Right lobe of liver (tissue), 4 donors: ENCODE measurements around the gene RPL18.

Experiments used
- POLR2A ChIP-seq: fragments of 450-650 bp; IDR thresholded peaks from one replicate; pipeline ENCODE4 v1.6.1; 2017; ENCODE audit warnings: antibody characterized with exemption, mild to moderate bottlenecking
- TF ChIP-seq, protein P1 (sequence below), 4 donors: fragments of 200-600 bp in 3 of 4; fragments of 450-650 bp in 1 of 4; IDR thresholded peaks; one replicate each; pipeline versions ENCODE4 v1.5.1 to v1.8.0; 2016 to 2022; ENCODE audit warnings: antibody characterized with exemption in 4 of 4, mild to moderate bottlenecking in 2 of 4
- donor health status: DM: no; HTN: no; CAD: no.
- donor health status: DM: no; HTN: no; CAD: no.
- donor health status: DM: no; HTN: yes; CAD: no.

- TF ChIP-seq, protein P1, sequence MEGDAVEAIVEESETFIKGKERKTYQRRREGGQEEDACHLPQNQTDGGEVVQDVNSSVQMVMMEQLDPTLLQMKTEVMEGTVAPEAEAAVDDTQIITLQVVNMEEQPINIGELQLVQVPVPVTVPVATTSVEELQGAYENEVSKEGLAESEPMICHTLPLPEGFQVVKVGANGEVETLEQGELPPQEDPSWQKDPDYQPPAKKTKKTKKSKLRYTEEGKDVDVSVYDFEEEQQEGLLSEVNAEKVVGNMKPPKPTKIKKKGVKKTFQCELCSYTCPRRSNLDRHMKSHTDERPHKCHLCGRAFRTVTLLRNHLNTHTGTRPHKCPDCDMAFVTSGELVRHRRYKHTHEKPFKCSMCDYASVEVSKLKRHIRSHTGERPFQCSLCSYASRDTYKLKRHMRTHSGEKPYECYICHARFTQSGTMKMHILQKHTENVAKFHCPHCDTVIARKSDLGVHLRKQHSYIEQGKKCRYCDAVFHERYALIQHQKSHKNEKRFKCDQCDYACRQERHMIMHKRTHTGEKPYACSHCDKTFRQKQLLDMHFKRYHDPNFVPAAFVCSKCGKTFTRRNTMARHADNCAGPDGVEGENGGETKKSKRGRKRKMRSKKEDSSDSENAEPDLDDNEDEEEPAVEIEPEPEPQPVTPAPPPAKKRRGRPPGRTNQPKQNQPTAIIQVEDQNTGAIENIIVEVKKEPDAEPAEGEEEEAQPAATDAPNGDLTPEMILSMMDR (IDR thresholded peaks at IDR 0.05), result no peak
- TF ChIP-seq POLR2A, result no peak
Observed at GRCh38 chr19:48645620-48646000, 26.6 kb upstream of the RPL18 start.
